RWPE1 (cell line): ENCODE results near the gene FOXE3.

Source experiments
- CTCF ChIA-PET: fragments of 350-600 bp; sonication (Branson Sonifier 250); formaldehyde crosslinking; extraction: SDS; loops from one replicate; lab custom pipeline; 2021; lab: Yijun Ruan, JAX
- POLR2A ChIA-PET: fragments of 400-600 bp; formaldehyde crosslinking; extraction: SDS; loops from one replicate; lab custom pipeline; 2020; ENCODE audit warnings: antibody characterized with exemption; ENCODE audit not compliant: low non-redundant PET; lab: Yijun Ruan, JAX
- DNase-seq: peaks from one replicate; pipeline ENCODE4 v3.0.0; 2012; ENCODE audit warnings: low spot score
- H3K27ac ChIP-seq: fragments of 450-650 bp; 2 replicates; pipeline ENCODE4 v1.5.1; 2017
- CTCF ChIP-seq: fragments of 450-650 bp; conservative IDR thresholded peaks from 2 replicates; pipeline ENCODE4 v1.5.1; 2017; ENCODE audit warnings: low read depth, mild to moderate bottlenecking

Gene FOXE3

DNA sequence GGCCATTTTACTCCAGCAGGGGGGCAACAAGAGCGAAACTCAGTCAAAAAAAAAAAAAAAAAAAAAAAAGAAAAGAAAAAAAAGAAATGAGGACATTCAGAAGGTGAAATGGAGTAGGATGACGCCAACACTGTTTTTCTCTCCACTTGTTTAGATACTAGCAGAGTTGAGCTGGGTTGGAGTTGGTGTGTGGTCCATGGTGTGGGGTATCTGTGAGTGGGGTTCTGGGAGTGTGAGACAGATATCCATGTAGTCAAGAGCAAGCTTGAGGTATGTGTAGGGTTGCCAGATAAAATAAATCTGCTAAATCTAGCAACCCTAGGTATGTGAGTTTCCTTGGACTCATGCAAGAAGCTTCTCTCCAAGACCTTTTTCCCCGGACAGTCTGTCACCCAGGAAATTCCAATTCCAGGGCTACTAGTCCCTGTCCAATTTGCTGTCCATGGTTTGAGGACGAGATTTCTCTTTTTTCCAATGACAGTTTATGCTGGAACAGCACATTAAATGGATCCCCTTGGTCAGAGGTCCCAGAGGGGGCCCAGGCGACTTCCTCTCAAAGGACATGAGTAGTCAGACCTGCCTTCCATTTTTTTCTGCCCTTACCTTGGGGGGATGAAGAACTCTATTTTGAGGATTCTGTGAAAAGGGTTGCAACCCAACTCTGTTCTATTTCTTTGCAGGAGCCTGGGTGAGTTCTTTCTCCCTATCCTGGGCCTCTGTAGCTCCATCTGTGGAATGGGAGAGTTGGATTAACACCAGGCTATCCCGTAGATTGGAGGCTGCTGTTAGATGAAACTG lies 19.6 kb downstream of the FOXE3 start:
- POLR2A ChIA-PET = interaction anchor here (0.7 kb wide), 1 partner anchor 34 kb away, joined by 11 read pairs; no protein-coding TSS in a partner anchor
- DNase-seq = no peak
- H3K27ac ChIP-seq = no peak overlapping the region
- CTCF ChIA-PET = interaction anchor here (0.6 to 3.6 kb wide), 30 partner anchors 14 to 857 kb away, joined by 3 to 56 read pairs (median 4); partner anchors contain the start of genes CMPK1 and PDZK1IP1
- no peak for TF ChIP-seq CTCF

- peak; percentile 84 for DNase-seq
- H3K27ac ChIP-seq = peak overlapping the region; percentile 87
- CTCF ChIA-PET = interaction anchor here (0.5 to 3.6 kb wide), 31 partner anchors 13 to 857 kb away, joined by 3 to 56 read pairs (median 4); partner anchors contain the start of genes CMPK1 and PDZK1IP1
- POLR2A ChIA-PET = no interaction called here
- peak; percentile 98 for TF ChIP-seq CTCF
Observed at GRCh38 chr1:47436304-47436978, 20.4 kb downstream of the FOXE3 start.

DNA sequence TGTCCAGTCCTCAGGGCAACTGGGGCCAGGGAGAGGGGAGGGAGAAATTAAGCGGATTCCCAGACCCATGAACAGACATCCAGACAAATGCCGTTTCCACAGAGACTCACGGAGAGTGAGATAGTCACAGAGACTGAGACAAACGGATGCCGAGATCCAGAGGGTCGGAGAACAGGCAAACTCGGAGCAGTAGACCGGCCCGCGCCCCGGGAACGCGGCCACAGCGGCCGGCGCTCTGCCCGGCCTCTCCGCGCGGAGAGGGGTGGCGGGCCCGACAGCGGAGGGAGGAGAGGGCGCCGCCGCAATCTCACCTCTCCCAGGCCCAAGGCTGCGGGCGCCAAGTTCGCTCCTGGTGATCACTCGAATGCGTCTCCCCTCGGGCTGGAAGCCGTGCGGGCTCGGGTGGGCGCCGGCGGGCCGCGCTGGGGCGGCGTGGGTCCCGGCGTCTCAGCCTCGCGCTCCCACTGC lies 20.9 kb downstream of the FOXE3 start:
- ChIA-PET POLR2A (no interaction called here), CTCF (interaction anchor here (0.5 to 3.6 kb wide), 39 partner anchors 12 to 633 kb away, joined by 3 to 56 read pairs (median 4); partner anchors contain the start of genes CMPK1 and PDZK1IP1)
- TF ChIP-seq CTCF = no peak
- H3K27ac ChIP-seq = peak overlapping the region; percentile 87
- peak; percentile 57 for DNase-seq

- H3K27ac ChIP-seq = peak within 1 kb of the TSS; percentile 87
- peak; percentile 84 for DNase-seq
- CTCF ChIA-PET = interaction anchor here (0.5 to 3.6 kb wide), 30 partner anchors 12 to 634 kb away, joined by 3 to 56 read pairs (median 4); partner anchors contain the start of gene CMPK1
- TF ChIP-seq CTCF = peak; percentile 93
- POLR2A ChIA-PET = no interaction called here
Observed at GRCh38 chr1:47437447-47438164, 21.5 kb downstream of the FOXE3 start, which contains the start of gene FOXD2. Gene FOXD2 (plus strand): TSS chr1:47438044. CDS start chr1:47438136, 92 bp downstream.

DNA sequence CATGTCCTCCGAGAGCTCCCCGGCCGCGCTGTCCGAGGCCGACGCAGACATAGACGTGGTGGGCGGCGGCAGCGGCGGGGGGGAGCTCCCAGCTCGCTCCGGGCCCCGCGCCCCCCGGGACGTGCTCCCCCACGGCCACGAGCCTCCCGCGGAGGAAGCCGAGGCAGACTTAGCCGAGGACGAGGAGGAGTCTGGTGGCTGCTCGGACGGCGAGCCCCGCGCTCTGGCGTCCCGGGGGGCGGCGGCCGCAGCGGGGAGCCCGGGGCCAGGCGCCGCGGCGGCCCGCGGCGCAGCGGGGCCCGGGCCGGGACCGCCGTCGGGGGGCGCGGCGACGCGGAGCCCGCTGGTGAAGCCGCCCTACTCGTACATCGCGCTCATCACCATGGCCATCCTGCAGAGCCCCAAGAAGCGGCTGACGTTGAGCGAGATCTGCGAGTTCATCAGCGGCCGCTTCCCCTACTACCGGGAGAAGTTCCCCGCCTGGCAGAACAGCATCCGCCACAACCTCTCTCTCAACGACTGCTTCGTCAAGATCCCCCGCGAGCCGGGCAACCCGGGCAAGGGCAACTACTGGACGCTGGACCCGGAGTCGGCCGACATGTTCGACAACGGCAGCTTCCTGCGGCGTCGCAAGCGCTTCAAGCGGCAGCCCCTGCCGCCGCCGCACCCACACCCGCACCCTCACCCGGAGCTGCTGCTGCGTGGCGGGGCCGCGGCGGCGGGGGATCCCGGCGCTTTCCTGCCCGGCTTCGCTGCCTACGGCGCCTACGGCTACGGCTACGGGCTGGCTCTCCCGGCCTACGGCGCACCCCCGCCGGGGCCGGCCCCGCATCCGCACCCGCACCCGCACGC lies 22.3 kb downstream of the FOXE3 start:
- no peak for DNase-seq
- peak overlapping the region; percentile 87 for H3K27ac ChIP-seq
- POLR2A ChIA-PET = no interaction called here
- 0 out of 2 replicates have a peak, but pooled peaks have one; percentile 18 for TF ChIP-seq CTCF
- CTCF ChIA-PET = interaction anchor here (0.5 to 3.6 kb wide), 23 partner anchors 8 to 290 kb away, joined by 3 to 56 read pairs (median 4); partner anchors contain the start of gene CMPK1
